Embryonic facial prominence (tissue), 1 donor: Measurements from ENCODE around the gene ARHGEF7.

Experiments
- DNase-seq: peaks from one replicate; pipeline ENCODE4 v3.0.0-alpha.2; 2016; ENCODE audit errors: extremely low spot score

The ARHGEF7 gene

DNA sequence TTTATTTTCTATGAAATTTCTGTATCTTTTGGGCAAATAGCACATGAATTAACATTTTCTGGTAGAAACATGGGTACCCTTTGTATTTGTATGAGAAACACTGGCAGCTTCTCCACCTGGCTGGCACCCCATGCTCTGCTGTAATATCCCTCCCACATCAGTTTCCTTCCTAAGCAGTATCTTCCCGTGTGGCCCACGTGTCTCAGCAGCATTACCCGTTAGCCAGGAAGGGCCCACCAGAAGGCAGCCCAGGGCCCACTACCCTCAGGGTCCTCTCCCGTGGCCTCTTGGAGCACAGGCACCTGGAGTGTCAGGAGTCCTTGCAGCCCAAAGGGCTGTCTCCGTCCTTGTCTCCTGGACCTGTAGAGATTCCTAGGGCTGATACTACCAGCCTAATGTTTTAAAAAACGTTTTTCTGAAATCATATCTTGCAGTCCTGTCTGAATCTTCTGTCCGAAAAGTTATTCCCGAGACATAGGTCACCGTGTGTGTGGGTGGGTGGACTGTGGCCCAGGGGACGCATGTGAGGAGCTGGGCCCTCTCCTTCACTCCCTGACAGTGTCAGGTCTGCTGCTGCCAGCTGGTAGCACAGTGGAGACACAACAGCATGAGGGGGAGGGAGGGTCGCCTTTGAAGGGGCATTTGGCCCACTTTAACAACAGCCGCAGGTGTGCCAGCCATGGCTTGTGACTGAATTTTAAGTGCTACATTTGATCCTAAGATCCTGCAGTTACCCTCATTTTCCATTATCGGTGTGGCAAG, 183.3 kb downstream of the ARHGEF7 start:
- DNase-seq = no peak

DNA sequence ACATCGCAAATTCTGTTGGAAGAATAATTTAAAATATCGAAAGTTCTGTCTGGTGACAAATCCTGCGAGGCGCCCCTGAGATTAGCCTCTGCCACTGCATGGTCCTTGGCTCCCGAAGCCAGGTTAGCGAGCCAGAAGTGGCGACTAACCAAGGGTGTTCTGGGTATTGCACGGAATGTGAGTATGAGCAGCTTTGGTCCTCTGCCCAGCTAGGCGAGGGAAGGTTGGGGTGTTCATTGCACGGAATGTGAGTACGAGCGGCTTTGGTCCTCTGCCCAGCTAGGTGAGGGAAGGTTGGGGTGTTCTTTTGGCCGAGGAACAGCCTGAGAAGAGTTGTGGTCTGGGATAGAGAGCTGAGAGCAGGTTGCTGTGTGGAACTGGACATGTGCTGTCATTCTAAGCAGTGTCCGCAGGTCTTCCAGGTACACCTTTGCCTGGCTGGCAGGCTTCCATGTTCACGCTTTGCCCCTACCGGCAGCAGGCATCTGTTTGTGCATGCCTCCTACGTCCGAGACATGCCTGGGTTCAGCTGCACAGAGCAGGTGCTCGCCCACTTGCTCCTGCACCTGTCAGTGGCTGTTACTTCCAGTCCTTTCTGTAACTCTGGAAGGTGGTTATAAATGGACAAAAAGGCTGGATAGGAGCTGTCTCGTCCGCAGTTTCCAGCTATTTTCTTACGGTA, 187.1 kb downstream of the ARHGEF7 start:
- DNase-seq = no peak

DNA sequence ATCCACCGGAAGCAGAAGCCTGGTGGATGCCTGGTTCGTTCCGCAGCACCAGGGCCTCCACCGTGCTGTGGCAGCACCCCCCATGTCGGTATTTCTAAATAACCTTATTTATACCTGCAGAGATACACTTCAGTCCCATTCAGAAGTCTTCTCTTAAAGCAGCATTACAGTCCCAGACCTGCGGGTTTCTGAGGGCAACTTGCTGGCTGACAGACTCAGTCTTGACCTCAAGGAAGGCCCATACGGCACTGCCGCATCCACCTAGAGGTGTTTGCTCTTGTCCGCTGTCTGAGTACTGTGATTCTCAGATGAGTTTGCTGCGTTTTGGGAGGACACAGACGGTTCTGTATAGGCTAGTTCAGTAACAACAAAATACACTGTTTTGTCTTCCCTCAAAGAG, 188.4 kb downstream of the ARHGEF7 start:
- DNase-seq = no peak

DNA sequence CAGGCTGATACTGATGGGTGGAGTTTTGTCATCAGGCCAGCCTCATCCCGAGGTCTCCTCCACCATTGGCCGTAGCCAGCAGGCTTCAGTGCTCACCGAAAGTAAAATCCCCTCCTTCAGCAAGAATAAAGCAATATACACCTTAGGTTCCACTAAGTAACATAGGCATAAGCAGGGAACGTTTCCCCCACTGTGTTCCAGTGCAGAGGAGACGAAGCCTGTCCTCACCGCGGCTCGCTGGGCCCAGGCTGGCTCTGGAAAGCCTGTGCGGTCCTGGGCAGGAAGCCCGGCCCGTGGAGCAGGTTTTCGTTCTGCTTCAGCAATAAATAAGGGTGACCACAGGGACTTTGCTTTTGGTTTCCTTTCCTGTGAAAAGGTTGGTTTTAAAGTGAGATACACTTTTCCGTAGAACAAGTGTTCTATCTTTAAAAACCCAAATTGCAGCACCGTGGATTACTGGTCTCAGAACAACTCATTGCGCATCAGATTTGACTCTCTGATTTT, 189.0 kb downstream of the ARHGEF7 start:
- no peak for DNase-seq

DNA sequence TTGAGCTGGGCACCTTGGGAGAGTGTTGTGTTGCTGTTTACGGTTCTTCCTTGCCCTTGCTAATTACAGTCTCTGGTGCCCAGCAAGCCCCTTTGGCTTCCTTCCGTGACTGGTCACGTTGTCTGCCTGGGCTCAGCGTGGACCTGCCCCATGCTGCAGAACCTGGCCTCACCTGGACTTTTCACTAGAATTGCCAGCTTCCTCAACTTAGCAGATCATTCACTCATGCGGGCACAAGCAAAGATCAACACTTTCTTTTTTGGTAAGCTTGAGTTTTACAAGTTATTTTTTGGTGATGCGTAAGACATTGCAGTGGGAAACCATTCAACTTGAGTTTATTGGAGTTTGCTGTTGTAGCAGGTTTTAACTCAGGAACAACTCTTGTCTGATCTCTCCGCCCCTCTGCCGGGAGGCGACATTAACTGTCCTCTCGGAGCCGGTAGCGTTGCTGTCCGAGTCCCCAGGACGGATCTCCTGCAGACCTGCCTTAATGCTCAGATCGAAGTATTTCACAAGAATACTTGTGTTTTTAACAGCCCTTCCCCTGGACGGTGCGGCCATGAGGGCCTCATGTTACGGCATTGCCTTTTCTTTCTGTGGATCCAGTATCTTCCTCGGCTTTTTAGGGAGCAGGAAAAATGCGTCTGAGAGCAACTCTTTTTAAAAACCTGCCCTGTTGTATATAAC, 189.6 kb downstream of the ARHGEF7 start:
- no peak for DNase-seq

DNA sequence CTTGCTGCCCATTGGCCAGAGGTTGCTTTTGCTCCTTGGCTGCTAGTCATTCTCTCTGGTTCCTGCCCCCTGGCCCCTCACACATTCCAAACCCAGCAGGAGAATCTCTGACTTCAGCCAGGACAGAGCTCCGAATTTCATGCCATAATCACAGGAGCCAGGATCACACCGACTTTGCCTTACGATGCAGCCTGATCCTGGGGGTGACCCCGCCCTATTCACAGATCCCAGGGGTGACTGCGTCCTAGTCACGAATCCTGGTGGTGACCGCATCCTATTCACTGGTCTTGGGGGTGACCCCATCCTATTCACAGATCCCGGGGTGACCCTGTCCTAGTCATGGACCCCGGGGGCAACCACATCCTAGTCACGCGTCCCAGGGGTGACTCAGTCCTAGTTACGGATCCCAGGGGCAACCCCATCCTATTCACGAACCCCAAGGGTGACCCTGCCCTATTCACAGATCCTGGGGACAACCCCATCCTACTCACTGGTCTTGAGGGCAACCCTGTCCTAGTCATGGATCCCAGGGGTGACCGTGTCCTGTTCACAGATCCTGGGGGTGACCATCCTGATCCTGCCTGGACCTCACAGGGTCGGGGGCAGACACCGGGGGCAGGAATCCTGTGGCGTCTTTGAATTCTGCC, 198.0 kb downstream of the ARHGEF7 start:
- DNase-seq = no peak

DNA sequence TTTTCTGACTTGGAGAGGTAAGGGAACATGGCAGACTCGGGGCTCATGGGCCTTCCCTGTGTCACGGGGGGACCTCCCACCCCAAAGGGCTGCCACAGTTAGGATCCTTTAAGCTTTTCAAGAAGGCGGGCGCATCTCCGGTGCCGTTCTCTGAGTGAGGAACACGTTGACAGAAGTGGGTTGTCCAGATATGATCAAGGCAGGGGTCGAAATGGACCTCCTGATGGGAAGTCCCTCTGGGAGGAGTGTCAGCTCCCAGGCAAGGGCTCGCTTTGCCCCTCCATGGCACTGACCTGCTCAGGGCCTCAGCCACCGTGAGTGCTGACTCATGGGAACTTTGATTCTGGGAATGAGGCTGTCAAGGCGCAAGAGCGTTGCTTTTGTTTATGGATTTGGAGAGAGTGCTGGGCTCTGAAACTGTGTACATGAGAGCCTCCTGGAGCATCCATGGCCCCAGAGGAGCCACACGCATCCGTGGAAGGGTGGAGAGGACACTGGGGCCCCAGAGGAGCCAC, 198.9 kb downstream of the ARHGEF7 start:
- no peak for DNase-seq

DNA sequence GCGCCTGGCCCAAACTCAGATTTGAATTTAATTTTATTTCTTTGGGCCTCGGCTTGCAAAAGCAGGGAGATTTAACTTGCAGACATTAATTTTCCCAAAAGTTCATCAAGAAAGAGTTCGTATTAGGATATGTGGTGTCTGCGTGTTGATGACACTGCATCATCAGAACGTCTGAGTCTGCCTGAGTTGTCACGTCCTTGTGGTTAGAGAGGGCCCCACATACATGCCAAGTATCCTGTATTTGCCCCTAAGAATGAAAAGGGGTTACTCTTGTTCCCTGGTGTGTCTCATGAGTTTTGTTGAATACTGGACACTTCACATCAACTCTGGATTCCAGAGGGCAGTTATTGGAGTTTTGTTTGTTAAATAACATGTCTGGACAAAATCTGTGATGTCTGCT, 199.7 kb downstream of the ARHGEF7 start:
- no peak for DNase-seq

DNA sequence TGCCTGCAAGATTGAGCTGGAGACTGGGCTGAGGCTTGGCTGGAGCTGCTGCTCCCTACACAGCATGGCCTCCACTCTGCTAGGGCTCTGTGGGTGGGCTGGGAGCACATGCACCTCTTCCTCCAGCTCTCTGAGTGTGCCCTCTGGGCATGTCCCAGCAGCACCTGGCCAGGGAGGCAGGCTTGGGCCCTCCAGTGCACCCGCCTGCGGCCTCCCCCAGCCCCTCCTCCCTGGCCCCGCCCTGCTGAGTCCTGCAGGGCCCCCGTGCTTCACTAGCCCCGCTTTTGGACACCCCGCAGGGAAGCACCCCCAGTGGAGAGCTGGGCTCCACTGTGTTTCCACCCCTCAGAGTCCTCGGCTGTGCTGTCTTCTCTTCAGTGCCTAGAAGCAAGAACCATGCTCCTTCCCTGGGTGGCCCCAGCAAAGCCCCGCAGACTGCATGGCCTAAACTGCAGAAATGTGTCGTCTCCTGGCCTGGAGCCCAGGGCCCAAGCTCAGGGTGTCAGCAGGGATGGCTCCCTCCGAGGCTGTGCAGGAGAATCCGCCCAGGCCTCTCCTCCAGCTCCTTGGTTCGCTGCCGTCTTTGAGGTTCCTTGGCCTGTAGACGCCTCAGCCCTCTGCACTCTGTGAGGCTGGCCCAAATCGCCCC, 200.4 kb downstream of the ARHGEF7 start:
- no peak for DNase-seq

DNA sequence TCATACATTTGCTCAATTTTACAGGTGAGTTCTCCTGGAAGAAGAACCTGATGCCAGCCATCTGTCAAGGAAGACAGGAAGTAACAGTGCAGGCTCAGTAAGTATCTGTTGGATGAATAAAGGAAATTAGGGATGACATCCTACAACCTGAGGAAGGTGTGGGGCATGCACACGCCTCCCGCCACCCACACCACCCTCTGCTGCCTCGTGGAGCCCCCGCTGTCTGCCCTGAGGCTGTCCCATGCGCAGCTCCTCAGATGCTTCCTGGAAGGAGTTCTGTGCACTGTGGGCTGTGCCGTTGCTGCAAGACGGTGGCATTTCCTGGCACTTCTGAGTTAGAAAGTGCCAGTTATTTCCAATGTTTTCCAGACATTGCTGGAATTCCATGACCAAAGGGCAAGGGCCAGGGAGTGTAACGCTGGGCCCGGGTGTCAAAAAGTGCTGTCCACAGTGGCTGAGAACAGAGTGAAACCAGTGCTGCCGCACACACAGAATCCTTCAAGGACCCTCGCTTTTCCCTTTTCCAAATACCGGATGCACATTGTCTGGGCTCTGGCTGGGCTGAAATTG, 201.1 kb downstream of the ARHGEF7 start:
- DNase-seq = no peak

DNA sequence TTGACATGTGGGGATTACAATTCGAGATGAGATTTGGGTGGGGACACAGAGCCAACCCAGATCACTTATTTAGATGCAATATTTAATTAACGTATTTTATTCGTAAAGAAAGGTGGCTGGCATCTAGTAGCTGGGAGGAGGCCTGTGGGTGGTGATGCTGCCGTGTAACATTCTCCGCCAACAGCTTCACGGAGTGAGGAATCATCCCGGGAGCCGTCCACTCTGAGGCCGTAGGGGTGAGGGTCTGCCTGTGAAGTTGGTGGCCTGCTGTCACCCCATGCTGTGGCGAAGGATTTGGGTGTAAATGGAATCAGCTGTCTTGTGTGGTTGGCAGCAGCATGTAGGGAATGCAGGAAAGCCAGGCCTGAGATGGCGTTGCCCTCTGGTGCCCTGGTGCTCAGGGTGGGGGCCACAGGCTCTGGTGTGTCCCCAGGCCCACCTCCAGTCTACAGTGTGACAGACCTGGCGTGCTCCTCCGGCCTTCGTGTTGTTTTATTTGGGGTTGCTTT, 202.0 kb downstream of the ARHGEF7 start:
- no peak for DNase-seq

DNA sequence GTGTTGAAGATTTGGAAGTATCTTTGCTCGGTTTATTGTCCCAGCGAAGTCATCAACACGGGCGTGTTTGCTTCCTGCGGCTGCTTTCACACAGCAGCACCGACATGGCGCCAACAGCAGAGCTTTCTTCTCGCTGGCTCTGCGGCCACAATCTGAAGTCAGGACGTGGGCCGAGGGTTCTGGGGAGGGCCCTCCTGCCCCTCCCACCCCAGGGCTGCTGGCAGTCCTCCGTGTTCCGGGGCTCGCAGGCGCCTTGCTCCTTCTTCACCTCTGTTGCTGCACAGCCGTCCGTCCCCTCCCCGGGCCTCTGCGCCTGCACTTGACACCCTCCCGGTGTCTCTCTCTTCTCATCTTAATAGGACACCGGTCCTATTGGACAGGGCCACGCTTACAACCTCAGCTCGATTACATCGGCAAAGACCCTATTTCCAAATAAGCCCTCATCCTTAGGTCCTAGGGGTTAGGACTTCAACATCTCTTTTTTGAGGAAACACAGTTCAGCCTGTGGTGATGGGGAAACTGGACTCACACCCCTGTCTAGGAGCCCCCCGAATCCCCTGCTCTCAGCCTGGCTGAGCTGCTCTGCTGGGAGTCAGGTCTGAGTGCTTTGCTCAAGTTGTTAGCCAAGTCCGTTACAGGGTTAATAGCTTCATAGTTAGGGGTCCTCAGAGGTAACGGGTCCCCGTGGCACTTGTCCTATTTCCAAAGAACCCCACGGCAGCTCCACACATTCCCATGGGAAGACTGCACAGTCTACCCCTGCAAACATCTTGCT, 202.6 kb downstream of the ARHGEF7 start:
- DNase-seq = no peak

DNA sequence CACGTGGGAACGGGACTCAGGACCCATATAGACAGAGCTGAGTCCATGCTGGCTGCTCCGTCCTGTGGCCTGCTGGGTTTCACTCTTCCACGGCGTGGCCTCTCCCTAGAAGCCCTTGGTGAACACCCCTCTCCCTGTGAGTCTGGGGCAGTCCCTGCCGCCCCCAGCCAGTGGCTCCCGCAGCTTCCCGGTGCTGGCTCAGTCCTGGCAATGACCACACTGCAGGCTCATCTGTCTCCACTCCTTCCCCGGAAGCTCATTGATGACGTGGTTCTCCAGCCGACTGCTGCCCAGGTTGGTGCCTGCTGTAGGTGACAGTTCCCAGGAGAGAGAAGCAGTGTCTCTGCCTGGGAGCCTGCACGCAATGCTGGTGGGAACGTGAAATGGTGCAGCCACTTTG, 203.3 kb downstream of the ARHGEF7 start:
- DNase-seq = no peak

DNA sequence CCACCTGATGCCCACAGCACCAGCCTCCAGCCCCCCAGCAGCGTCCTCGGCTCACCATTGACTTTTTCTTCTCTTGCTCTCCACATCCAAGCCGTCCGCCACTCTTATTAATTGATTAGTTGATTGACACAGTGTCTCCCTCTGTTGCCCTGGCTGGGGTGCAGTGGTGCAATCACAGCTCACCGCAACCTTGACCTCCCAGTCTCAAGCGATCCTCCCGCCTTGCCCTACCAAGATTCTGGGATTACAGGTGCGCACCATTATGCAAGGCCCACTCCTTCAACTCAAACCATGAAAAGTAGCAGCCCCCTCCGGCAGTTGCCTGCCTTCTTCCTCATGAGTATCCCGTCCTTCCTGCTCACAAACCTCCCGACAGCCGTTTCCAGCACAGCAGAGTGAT, 204.4 kb downstream of the ARHGEF7 start:
- DNase-seq = no peak

DNA sequence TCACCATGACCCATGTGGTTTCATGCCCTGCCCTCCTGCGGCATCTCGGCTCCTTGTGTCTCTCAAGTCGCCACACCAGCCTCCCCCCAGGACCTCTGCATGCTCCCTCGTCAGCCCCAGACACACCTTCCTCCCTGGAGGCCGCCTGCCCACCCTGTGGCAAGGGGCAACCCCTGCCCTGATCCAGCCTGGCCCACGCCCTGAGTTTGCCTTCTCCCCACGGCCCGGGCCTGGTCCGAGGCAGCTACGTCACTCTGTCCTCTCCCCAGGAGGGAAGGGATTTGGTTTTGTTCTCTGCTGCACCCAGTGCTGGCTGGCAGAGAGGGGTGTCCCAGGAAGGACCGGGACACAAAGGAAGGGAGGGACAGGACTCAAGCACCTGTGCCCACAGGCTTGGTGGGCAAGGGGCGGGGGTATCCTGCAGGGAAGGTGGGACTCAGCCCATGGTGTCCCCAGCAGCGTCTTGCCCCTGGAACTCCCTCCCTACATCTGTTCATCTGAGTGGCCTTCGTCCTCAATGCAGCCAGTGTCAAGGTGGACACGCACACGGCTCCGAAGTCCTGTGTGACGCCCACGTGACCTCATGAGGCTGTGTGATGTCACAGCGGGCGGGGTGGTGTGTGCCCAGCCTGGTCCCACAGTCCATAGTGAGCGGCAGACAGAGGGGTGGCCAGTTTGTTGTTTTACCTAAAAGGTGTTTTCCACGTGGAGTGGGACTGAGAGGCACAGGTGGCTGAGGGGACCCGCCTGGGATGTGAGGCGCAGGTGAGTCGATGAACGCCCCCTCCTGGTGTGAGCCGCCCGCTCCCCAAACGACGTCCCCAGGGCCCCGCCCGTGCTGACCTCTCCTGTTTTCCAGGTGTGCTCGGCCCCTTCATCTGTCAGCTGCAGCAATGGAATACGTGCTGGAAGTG, 205.1 kb downstream of the ARHGEF7 start, which contains the start of gene TEX29:
Gene TEX29, plus strand, starts transcription at position 645 of the 914 bp plus-strand sequence. Its CDS starts 249 bp downstream, at position 894.
- no peak for DNase-seq

DNA sequence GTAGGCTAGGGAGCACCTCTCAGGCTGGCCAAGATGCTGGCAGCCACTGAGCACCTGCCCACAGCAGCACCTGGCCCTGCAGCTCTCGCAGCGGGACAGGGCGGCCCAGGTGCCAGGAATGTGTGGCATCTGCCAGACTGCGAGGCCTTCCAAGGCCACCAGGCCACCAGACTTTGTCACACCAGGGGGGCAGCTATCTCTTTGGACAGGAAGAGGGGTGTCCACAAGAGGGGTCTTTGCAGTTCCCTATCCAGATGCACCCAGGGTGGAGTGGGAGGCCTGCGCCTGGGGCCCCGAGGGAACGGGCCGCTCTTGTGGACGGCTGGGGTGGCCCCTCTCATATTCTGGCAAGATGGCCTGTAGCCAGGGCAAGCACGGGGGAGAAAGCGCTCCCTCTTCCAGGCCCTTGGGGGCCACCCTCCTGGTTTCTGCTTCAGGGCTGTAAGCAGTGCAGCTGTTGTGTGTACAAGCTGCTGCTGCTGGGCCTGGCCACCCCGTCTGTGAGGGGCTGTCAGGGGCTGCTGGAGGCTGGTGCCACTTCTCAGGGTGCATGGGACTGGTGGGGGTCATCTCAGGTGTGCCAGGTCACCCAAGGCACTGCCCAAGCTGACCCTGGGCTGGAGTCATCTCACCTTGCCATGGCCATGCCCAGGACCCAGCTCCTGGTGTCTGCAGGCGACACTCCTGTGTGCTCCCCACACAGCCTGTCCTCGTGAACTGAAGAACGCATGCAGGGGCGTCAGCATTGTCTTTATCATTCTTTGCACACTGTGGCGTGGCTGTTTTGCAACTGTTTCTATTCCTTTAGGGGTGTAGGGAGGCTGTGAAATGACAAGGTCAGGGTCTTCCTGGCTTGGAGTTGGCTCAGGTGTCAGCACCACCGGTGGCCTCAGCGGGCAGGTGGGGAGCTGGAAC, 207.1 kb downstream of the ARHGEF7 start:
- DNase-seq = no peak

DNA sequence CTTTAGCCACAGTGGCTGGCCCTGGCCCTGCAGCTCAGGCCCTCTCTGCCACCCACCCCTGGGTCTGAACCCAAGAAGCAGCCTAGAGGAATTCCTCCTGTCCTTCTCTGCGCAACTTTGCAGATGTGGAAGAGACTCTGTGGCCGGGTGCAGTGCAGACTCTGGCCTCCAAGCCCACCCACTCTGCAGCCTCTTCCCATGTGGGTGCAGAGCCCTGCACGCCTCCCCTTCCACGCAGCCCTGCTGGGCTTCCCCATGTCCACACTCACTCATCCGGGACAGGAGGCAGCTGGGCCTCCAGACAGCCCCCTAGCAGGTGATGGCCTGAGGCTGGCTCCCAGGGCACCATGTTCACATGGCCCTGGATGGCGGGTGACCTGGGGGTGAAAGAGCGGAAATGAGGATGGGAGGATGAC, 207.8 kb downstream of the ARHGEF7 start:
- no peak for DNase-seq

DNA sequence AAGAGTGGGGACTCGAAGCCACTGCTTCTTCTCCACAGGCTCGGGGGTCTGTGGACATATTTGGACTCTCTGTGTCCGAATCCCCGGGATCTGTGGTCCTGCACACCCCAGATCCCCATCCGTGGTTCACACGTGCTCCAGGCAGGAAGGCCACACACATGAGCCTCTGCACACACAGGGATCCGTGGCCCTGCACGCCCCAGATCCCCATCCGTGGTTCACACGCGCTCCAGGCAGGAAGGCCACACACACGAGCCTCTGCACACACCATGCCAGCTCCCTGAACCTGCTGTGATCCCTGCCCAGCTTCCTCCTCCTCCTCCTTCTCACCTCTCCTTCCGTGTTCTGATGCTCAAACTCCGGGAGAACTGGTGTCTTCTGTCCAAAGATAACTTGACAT, 208.4 kb downstream of the ARHGEF7 start:
- DNase-seq = no peak
